RPMI8226 (cell line): ENCODE measurements around the gene MRGPRF.
A peak's percentile ranks its signal among the peaks of the same experiment; 100 is the strongest.
"Not testable (repeated sequence)": the region's sequence is repeated elsewhere in the genome, so short reads cannot be mapped to it uniquely, and the experiment has no call there.

ENCODE experiments used
- DNase-seq: peaks from one replicate; pipeline ENCODE4 v3.0.0-alpha.2; 2015

Gene MRGPRF

DNA sequence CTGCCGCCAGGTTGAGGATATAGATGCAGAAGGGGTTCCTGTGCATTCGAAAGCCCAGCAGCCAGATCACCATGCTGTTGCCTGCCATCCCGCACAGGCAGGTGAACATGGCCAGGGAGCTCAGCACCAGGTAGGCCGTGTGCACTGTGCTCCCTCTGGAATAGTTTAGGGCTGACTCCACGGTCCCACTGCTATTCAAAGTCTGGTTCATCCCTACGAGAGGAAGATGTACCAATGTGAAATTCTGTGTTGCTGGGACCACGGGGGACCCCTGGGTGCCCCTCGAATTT is 32.3 kb downstream of the MRGPRF start, which contains the start of gene MRGPRD:
Gene MRGPRD (minus strand): TSS at position 211 of the 290 bp plus-strand sequence. CDS start 0 bp downstream, at position 211.
- DNase-seq = no peak

DNA sequence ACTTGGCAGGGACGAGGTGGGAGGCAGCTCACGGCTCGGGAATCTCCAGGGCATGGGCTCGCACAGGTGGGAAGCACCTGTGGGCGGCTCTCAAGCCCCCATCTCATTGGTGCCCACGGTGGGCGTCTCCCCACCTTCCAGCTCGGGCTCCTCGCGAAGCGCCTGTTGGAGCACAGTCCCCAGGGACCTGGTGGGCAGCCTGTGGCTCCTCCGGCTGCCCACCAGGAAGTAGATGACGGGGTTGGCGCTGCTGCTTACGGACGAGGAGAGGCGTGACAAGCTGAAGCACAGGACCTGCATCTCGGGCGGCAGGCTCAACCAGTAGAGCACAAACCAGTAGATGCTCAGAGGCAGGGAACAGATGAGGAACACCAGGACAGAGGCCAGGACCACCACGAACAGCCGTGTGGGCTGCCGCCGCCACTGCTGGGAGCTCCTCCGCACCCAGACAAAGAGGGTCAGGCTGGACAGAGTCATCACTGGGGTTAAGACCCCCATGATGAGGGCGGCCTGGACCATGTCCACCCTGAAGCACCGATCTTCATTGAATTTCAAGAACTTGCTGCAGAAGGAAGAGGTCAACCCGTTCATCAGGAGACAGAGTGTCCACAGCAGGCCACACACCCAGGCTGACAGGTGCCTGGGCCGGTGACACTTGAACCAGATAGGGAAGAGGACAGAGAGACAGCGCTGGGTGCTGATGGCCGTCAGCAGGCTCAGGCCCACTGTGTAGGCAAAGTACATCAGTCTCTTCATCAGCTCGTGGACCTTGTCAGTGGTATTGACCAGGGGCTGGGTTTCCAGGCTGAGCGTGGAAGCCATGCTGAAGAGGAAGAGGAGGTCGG is 32.9 kb downstream of the MRGPRF start:
- DNase-seq = no peak

DNA sequence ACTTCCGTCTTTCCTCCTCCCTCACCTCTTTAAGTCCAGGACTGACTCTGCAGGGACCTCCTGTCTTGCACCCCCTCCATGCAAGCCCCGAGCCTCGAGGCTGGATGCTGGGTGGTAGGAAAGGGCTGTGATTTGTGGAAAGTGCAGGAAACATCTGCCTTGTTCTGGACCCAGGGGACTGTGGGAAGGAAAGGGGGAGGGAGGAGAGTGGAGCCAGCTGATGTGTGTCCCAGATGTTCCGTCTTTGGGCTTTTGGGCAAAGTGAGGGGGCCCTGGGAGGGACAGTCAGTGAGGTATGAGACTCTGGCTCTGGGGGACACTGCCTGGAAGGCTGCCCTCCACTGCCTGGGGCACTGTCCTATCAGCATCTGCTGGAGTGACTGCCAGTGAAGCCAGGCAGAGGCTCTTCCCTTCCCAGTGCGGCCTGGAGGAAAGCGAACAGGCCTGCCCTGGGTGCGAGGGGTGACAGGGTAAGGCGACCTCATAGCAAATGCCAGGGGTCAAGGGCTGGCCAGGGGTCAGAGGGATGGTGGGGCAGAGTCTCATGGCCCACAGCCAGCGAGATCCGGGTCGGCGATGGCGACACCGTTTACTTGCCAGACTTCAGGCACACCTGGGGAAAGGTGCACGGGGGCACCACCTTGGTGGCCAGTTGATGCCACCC is 34.0 kb downstream of the MRGPRF start:
- no peak for DNase-seq

DNA sequence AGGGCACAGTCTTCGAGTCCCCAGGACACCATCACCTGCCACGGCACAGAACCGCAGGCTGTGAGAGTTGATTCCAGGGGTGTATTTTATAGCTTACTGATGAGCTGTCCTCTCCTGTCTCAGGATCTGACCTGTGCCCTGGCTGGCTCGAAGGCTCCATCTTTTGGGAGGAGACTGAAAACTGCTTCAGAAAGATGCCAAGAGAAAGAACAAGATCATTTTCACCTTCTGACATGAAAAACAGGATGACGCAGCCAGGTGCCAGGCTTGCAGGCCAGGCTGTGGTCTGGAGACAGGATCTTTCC is 34.5 kb downstream of the MRGPRF start:
- no peak for DNase-seq

DNA sequence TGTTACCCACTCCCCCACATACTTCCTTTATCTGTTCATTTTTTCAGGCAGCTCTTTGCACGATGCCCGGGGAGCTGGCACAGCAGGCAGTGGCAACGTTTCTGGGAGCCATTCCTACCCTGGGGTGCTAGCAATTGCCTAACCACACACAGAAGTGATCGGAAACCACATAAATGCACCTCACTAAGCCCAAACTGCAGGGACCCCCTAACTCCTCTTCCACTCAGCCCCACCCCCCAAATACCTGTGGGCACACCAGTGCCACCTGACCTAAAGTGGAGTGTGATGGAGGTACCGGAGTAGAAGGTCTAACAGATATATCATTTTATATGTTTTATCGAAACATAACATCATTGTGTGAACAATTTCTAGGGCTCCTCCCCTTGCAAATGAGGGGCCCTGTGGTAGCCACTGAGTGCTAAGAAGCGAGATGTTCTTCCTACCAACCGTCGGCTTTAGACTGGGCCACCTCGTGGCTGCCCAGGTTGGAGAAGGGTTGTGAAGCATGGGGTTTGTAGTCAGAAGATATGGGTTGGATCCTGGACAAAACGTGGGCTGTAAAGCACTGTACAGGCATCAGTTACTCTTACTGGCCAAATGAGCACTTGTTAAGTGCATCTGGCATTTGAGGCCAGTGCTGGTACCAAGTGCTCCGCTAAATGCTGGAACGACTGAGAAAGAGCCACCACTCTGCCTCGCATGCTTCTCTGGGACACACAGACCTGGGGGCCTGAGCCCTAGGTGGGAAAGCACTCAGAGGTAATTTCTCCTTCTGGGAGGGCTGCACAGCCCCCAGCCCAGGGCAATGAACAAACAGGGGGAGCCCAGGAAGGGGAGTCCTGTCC is 35.0 kb downstream of the MRGPRF start:
- DNase-seq = no peak

DNA sequence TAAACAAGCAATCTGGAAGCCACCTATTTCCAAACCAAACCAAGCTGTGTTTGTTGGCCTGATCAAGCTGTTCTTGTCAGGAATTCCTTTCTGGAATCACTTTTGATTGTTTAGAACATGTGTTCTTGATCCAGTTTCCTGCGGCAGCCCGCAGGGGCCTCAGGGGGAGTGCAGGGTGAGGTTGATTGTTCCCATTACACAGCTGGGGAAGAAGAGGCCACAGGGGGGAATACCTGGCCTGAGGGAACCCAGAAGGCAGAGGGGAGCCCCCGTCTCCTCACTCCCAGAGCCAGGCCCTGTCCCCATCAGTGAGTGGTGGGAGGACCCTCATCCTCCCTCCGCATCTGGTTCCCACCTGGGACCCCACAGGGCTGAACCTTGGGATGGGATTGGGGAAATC is 36.5 kb downstream of the MRGPRF start:
- DNase-seq = no peak

DNA sequence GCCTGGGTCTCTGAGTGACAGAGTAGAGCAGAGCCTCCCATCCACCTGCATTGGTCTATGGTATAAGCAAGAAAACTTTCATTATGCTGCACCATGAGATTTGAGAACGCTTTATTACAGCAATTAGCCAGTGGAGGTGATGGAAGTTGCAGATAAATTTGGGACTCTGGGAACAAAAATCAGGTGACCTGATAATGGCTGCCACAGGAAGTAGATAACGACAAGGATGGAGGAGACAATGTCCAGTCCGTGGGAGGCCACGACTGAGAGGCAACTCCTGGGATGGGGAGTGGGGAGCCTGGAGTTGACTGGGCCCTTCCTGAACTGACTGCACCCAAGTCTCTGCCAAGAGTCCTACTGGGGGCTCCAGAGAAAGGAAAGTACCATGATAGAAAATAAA is 37.0 kb downstream of the MRGPRF start:
- DNase-seq = no peak

DNA sequence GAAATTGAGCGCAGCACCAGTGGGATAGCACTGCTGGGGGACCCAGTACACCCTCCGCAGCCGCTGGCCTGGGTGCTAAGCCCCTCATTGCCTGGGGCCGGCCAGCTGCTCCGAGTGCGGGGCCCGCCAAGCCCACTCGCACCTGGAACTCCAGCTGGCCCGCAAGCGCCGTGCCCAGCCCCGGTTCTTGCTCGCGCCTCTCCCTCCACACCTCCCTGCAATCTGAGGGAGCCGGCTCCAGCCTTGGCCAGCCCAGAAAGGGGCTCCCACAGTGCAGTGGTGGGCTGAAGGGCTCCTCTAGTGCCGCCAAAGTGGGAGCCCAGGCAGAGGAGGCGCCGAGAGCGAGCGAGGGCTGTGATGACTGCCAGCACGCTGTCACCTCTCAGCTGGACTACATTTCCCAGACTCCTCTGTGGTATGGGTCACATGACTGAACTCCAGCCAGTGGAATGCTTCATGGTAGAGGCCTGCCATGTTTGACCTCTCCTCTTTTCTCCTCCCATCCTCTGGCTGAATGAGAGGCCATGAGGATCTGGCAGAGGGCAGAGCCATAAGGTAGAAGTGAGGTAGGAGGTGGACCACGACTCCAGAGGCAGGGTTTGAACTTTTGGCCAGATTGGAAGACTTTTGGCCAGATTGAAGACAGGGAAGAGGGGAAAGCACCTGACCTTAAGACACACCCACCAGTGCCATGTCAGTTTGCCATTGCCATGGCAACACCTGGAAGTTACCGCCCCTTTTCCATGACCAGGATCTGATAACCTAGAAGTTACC is 38.4 kb downstream of the MRGPRF start:
- DNase-seq = peak; percentile 46

DNA sequence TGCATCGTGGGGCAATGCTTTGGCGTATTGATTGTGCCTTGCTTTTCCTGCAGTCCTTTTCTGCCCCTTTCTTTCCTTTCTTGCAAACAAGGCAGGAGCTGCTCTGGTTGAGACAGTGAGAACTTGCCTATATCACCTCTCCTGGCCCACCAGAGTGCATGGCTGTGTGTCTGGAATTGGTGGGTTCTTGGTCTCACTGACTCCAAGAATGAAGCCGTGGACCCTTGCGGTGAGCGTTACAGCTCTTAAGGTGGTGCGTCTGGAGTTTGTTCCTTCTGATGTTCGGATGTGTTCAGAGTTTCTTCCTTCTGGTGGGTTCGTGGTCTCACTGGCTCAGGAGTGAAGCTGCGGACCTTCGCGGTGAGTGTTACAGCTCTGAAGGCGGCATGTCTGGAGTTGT is 39.3 kb downstream of the MRGPRF start:
- not testable (repeated sequence) for DNase-seq

DNA sequence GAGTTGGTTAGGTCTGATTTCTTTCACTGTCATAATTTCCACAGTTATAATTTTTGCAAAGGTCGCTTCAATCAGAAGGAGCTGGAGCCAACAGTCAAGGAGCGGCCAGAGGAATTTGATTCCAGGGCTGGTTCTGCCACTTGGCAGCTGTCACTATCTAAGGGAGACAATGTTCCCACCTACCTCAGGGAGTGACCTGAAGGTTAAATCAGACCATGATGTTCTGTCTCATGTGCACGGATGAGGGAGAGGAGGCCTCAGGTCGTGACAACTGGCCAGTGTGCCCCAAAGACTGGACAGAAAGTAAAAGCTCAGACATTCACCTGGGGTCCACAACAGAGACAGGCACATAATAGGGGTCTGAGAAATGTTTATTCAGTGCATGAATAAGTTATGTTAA is 39.8 kb downstream of the MRGPRF start:
- DNase-seq = no peak

DNA sequence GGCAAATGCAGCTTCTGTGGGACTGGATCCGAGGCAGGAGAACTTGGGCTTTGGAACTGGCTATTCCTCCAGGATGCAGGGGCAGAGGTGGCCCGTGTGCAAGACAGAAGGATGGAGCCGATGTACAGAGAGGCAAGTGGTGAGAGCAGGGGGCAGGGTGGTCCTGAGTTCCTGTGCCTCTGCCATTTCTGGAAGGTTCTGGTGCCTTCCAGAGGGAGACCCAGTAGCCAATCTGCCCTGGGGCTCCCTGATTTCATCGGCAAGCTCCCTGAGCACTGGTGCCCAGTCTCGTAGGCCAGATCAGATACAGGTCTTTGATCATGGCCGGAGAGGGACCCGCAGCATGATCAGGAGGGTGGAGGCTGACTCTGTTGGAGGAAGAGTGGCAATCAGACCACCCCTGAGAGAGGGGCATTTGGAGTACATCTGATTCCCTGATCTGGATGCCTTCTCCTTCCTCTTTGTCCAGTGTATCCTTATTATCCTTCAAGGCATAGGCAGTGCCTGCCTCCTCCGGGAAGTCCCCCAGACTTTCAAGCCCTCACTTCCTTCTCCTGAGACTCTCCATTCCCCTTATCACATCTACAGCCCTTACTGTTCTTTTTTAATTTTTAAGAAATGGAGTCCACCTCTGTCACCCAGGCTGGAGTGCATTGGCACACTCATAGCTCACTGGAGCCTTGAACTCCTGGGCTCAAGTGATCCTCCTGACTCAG is 42.0 kb downstream of the MRGPRF start:
- DNase-seq = no peak

DNA sequence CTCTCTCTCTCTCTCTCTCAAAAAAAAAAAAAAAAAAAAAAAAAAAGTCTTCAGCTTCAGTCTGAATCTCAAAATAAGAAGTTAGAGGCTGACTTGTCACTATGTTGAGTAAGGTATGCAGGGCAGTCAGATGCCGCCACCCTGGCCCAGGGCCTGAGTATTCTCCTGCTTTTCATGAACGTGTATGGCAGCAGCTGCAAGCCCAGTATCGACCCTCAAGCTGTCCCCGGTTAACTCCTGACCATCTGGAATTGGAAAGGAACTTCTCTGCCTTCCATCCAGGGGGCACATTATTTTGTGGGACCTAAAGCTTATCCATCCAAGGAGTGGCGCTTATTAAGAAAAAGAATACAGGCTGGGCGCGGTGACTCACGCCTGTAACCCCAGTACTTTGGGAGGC is 43.7 kb downstream of the MRGPRF start:
- no peak for DNase-seq

DNA sequence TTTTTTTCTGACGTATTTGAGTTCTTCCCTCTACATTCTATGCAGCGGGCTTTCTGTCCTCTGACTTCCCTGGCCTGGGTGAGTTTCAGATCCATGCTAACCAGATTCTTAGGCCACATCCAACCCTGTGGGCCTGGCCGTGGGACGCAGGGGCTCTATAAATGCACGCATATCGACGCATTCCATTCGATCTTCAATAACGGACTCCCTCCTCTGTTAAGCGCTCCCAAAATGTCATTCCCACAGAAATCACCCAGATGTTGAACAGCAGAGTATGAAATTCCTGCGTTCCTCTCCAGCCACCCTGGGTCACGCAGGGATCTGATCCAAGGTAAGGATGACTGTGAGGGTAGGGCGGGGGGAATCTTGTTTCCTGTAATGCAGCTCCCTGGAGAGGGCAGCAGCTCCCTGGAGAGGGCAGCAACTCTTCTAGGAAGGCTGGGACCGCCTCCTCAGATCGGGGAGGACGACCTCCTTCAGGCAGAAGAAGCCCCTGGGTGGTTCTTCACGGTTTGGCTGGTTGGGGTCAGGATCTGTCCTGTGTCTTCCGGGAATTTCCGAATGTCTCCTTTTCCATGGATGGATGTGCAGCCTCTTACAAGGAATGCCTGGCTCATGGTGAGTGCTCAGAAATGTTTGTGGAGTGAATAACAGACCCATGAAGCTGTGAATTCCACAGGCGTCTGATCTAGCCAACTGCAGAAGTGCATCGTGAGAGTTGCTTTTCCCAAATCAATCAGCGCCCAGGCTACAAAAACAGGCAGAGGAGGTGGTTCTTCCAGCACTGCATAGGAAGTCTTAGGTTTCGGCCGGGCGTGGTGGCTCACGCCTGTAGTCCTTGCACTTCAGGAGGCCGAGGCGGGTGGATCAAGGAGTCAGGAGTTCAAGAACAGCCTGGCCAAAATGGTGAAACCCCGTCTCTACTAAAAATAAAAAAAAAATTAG is 44.5 kb downstream of the MRGPRF start:
- DNase-seq = no peak

DNA sequence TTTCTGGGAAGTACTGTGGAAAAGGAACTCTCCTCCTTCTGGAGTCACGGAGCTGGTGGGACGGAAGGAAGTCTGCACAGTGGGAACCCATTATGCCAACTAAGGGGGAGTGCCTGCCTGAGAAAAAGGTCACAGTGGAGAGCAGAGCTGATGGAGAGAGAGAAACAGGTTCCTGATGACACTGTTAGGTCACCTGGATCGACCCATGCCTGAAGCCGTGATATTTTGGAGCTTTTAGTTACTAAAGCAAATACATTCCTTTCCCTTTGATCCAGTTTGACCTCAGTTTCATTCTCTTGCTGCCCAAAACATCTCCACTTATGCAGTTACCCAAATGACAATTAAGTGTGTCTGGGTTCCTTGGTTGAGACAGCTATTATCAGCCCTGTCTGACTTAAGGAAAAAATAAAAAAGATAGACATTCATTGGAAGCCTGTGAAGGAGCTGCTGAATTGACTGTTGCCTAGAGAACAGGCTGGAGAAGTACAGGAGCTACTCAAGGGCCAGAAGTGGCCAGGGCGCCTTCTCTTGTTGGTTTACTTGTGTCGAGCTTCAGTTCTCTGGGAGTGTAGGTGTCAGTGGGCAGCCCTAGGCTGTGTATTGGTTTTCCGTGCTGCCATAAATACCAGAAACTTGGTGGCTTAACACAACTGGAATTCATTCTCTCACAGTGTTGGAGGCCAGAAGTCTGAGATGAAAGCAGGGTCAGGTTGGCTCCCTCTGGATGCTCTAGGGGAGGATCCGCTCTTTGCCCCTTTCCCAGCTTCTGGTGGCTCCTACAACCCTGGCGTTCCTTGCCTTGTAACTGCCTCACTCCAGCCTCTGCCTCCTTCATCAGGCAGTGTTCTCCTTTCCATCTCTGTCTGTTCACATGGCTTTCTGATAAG is 45.9 kb downstream of the MRGPRF start:
- DNase-seq = no peak

DNA sequence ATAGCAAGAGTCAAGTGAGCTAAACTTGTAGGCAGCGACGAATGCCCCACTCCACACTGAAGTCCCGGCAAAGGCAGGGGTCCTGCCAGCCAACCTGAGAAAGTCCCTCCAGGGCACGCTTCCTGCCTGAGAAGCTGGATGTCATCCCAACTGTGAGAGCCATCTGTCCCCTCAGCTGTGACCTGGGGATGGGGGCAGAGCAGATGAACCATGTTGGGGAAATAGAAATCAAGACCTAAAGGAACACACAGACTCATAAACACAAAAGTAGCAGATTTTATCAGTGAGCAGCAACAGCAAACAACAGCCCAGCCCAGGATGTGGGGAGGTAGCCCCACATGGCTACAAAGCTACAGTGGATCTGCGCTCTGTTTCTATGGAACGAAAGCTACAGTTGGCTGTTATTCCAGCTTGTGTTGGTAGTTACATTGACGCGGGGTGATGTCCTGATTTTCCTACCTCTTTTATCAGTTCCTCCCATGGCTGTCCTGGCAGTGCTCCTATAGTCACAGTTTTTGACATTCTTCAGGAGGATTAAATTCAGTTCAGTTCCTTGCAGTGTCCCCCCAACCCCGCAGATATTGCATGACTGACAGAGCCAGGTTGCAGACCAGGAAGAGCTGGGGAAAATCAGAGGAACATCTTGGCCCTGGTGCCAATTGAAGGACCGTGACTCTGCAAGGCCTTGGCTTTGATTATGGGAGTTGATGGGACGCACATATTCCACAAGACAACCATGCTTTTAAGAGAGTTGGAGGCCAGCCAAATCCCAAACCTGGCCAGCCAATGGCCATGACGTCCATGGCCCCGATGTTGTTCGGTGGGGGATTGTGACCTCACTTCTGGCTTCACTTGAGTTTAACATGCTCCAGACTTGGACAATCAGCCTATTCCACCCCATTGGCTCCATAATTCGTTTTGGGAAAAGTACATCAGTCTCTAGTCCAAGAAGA is 46.9 kb downstream of the MRGPRF start:
- DNase-seq = no peak

DNA sequence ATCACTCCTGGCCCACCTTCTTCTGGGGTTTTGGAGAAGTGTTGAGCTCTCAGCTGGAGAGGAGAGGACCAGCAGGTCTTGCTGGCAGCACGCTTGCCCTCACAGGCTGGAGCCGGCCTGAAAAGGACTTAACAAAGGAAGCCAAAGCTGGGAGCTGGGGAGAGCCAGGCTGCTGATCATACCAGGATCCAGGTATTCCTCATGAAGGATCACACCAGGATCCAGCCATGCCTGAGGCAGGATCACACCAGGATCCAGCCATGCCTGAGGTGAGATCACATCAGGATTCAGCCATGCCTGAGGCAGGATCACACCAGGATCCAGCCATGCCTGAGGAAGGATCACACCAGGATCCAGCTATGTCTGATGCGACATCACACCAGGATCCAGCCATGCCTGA is 49.3 kb downstream of the MRGPRF start:
- DNase-seq = no peak

DNA sequence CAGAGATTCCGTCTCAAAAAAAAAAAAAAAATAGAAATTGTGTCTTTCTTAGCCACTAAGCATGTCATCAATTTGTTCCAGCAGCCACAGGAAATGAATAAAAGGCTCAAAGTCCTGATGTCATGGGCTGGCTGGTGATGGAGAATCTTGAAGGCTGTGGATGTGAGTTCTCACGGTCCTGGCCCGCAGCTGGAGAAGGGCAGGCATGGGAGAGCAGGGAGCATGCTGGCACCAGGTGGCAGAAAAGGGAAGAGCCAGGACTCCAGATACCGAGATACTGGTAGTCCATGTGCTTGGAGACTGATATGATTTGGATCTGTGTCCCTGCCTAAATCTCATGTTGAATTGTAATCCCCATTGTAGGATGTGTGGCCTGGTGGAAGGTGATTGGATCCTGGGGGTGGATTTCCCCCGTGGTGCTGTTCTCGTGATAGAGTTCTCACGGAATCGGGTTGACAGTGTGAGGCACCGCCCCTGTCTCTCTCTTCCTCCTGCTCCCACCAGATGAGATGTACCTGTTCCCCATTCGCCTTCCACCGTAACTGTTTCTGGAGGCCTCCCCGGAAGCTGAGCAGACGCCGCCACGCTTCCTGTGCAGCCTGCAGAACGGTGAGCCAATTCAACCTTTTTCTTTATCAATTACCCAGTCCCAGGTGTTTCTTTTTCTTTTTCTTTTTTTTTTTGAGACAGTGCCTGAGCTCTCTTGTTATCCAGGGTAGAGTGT is 50.4 kb downstream of the MRGPRF start:
- no peak for DNase-seq

DNA sequence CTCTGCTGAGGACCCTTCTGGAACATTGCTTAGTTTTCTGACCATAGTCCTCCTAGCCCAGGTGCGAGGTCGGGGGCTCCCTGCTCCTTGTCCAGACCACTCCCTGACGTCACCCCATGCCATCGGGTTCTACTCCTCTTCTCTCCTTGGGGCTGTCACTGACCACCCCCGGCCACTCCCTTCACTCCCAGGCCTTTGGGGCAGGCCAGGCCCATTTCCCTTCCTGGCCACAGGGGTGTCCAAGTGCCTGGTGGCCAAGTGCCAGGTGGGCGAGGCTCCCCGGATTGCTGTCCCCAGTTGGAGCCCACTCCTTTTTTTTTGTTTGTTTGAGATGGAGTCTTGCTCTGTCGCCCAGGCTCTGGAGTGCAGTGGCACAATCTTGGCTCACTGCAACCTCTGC is 51.8 kb downstream of the MRGPRF start:
- DNase-seq = no peak
